Upper lobe of left lung (tissue), 4 donors: ENCODE results near the gene LILRB1.

Source experiments
- EP300 ChIP-seq, 4 donors: sonication (generic); formaldehyde crosslinking; IDR thresholded peaks; one replicate each; pipeline ENCODE4 v1.5.1; 2017; ENCODE audit warnings: antibody characterized with exemption in 4 of 4, control low read depth in 2 of 4
- POLR2A ChIP-seq, 4 donors: fragments of 450-650 bp; IDR thresholded peaks; one replicate each; pipeline ENCODE4 v1.5.1; 2016 to 2017; ENCODE audit warnings: antibody characterized with exemption in 4 of 4, mild to moderate bottlenecking in 2 of 4
- POLR2AphosphoS5 ChIP-seq, 2 donors: sonication (generic); formaldehyde crosslinking; IDR thresholded peaks; one replicate each; pipeline ENCODE4 v1.5.1; 2017; ENCODE audit warnings: antibody characterized with exemption in 2 of 2
- TF ChIP-seq, protein P1 (sequence below), 6 experiments: fragments of 450-650 bp in 4 of 6; fragments of 200-600 bp in 2 of 6; sonication (generic) in 2 of 6; IDR thresholded peaks; one replicate each; pipeline ENCODE4 v1.5.1; 2016 to 2019; ENCODE audit warnings: antibody characterized with exemption in 6 of 6

DNA sequence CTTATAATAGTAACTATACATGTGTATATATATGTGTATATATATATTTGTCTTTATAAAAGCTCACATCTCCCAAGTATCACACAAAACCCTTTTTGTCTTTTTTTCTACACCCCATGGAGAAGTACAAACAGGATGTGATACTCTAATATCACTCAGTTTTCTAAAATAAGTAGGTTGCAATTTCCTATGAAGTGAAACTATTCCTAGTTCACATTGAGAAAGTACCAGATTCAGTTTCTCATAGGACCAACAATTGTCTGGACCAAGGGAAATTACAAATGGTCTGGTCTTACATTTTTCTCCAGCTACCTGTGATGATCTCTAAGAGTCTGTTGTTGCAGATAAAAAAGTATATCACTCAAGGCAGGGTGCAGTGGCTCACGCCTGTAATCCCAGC, 17.9 kb upstream of the LILRB1 start:
- TF ChIP-seq POLR2A (IDR thresholded peaks at IDR 0.05) = no peak
- TF ChIP-seq, protein P1, sequence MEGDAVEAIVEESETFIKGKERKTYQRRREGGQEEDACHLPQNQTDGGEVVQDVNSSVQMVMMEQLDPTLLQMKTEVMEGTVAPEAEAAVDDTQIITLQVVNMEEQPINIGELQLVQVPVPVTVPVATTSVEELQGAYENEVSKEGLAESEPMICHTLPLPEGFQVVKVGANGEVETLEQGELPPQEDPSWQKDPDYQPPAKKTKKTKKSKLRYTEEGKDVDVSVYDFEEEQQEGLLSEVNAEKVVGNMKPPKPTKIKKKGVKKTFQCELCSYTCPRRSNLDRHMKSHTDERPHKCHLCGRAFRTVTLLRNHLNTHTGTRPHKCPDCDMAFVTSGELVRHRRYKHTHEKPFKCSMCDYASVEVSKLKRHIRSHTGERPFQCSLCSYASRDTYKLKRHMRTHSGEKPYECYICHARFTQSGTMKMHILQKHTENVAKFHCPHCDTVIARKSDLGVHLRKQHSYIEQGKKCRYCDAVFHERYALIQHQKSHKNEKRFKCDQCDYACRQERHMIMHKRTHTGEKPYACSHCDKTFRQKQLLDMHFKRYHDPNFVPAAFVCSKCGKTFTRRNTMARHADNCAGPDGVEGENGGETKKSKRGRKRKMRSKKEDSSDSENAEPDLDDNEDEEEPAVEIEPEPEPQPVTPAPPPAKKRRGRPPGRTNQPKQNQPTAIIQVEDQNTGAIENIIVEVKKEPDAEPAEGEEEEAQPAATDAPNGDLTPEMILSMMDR (IDR thresholded peaks at IDR 0.05) = no peak
- no peak for TF ChIP-seq EP300 (IDR thresholded peaks at IDR 0.05)
- TF ChIP-seq POLR2AphosphoS5 (IDR thresholded peaks at IDR 0.05) = no peak
